B cell (primary cell): ENCODE data around the gene CATSPERD. TPM values are rescaled to one million over a fixed set of nuclear protein-coding genes. Genes with fewer than 3 reads are reported as not detected.
A peak's percentile ranks its signal among the peaks of the same experiment; 100 is the strongest.

Experiments
- ATAC-seq: fragments of 200-7000 bp; cut with Tn5 transposase; one replicate; pipeline ENCODE4 v1.10.0; 2021; ENCODE audit warnings: low read depth, mild to moderate bottlenecking, moderate number of reproducible peaks, moderate library complexity
- CTCF ChIA-PET: fragments of 350-600 bp; sonication (Branson Sonifier 250); formaldehyde crosslinking; loops from one replicate; lab custom pipeline; 2021; ENCODE audit warnings: antibody characterized with exemption, inconsistent platforms; lab: Charles Lee
- POLR2A ChIA-PET: fragments of 350-600 bp; sonication (Branson Sonifier 250); formaldehyde crosslinking; loops from one replicate; lab custom pipeline; 2021; ENCODE audit warnings: antibody characterized with exemption; lab: Charles Lee
- DNase-seq: peaks from one replicate; pipeline ENCODE4 v3.0.0; 2013
- H2AFZ ChIP-seq: 2 replicates; pipeline ENCODE4 v1.6.1; 2012; ENCODE audit warnings: mild to moderate bottlenecking, low read depth, low read length; ENCODE audit not compliant: insufficient read depth, poor library complexity, severe bottlenecking
- H3K27ac ChIP-seq, 2 donors: 1 replicate in 1 of 2; 2 replicates in 1 of 2; pipeline ENCODE4 v1.5.1; 2012 to 2013; ENCODE audit warnings: low read length in 2 of 2, mild to moderate bottlenecking in 2 of 2, moderate library complexity in 1 of 2
- H3K27me3 ChIP-seq, 4 experiments: fragments of 200-600 bp in 1 of 4; sonication (generic) in 1 of 4; replicated peaks in 1 of 4; 1 replicate in 2 of 4; 2 replicates in 2 of 4; pipeline versions ENCODE4 v1.6.1 to v1.7.0; 2013 to 2016; ENCODE audit warnings: low read length in 3 of 4, mild to moderate bottlenecking in 2 of 4, mixed read lengths in 1 of 4, moderate library complexity in 1 of 4; ENCODE audit not compliant: insufficient read depth in 4 of 4, control insufficient read depth in 3 of 4; ENCODE audit errors: control extremely low read depth in 1 of 4
- H3K36me3 ChIP-seq, 2 experiments: replicated peaks in 1 of 2; 1 replicate in 1 of 2; 2 replicates in 1 of 2; pipeline versions ENCODE4 v1.6.1 to v1.7.1; 2013; ENCODE audit warnings: low read length in 1 of 2; ENCODE audit not compliant: insufficient read depth in 2 of 2, control insufficient read depth in 1 of 2; ENCODE audit errors: control extremely low read depth in 1 of 2, extremely low read depth in 1 of 2
- H3K4me1 ChIP-seq, 2 donors: fragments of 200-600 bp in 1 of 2; sonication (generic) in 1 of 2; 1 replicate in 1 of 2; 2 replicates in 1 of 2; pipeline versions ENCODE4 v1.5.1 to v1.6.1; 2013 to 2017; ENCODE audit warnings: low read length in 2 of 2; ENCODE audit not compliant: control insufficient read depth in 2 of 2, insufficient read depth in 2 of 2
- H3K4me2 ChIP-seq: replicated peaks from 2 replicates; pipeline ENCODE3; 2012; ENCODE audit warnings: mild to moderate bottlenecking, low read depth, low read length; ENCODE audit not compliant: poor library complexity, severe bottlenecking
- H3K4me3 ChIP-seq, 5 experiments: fragments of 200-600 bp in 1 of 5; sonication (generic) in 1 of 5; 1 replicate in 3 of 5; 2 replicates in 2 of 5; pipeline versions ENCODE4 v1.5.1 to v1.7.0; 2011 to 2016; ENCODE audit warnings: low read length in 4 of 5, mild to moderate bottlenecking in 4 of 5, low read depth in 2 of 5, control low read depth in 1 of 5, moderate library complexity in 1 of 5; ENCODE audit not compliant: insufficient read depth in 1 of 5; ENCODE audit errors: control extremely low read depth in 1 of 5, extremely low read depth in 1 of 5
- H3K79me2 ChIP-seq: fragments of 200-600 bp; sonication (generic); one replicate; pipeline ENCODE4 v1.6.0; 2016; ENCODE audit warnings: low read length; ENCODE audit not compliant: control insufficient read depth, insufficient read depth
- H3K9ac ChIP-seq: fragments of 200-600 bp; sonication (generic); 2 replicates; pipeline ENCODE4 v1.6.1; 2017; ENCODE audit warnings: mild to moderate bottlenecking, low read length, moderate library complexity
- H3K9me3 ChIP-seq, 3 donors: one replicate each; pipeline versions ENCODE4 v1.6.1 to v1.7.1; 2013; ENCODE audit warnings: low read length in 2 of 3; ENCODE audit not compliant: control insufficient read depth in 2 of 3, insufficient read depth in 1 of 3; ENCODE audit errors: control extremely low read depth in 1 of 3
- H4K20me1 ChIP-seq: 2 replicates; pipeline ENCODE4 v1.6.0; 2012; ENCODE audit warnings: mild to moderate bottlenecking, low read length; ENCODE audit not compliant: insufficient read depth, control insufficient read depth, poor library complexity, severe bottlenecking
- H3K27ac Mint-ChIP-seq: one replicate; pipeline ENCODE4 v1.8.0; 2021; ENCODE audit warnings: mixed read lengths
- H3K27me3 Mint-ChIP-seq: one replicate; pipeline ENCODE4 v1.8.0; 2021; ENCODE audit warnings: mixed read lengths
- H3K4me1 Mint-ChIP-seq: one replicate; pipeline ENCODE4 v1.8.0; 2021; ENCODE audit warnings: mixed read lengths
- H3K4me3 Mint-ChIP-seq: one replicate; pipeline ENCODE4 v1.8.0; 2021; ENCODE audit warnings: mixed read lengths
- H3K9me3 Mint-ChIP-seq: one replicate; pipeline ENCODE4 v1.8.0; 2022; ENCODE audit warnings: mixed read lengths; ENCODE audit not compliant: insufficient read depth
- CTCF ChIP-seq: fragments of 200-600 bp; IDR thresholded peaks from one replicate; pipeline ENCODE4 v1.8.0; 2022; ENCODE audit warnings: antibody characterized with exemption, mild to moderate bottlenecking
- EZH2 ChIP-seq: IDR thresholded peaks from 2 replicates; pipeline ENCODE4 v1.6.1; 2012; ENCODE audit warnings: borderline replicate concordance, low read depth, mild to moderate bottlenecking, moderate library complexity, low read length; ENCODE audit not compliant: insufficient read depth, poor library complexity, severe bottlenecking
- WGBS: methylation state at CpG from one replicate; pipeline ENCODE4 v1.1.5; 2013; ENCODE audit warnings: missing lambda C conversion rate; ENCODE audit not compliant: insufficient coverage; 5-methylcytosine and 5-hydroxymethylcytosine counted together
- intact Hi-C: fragments of 100-400 bp; cut with micrococcal nuclease; formaldehyde crosslinking; loops from one replicate; pipeline ENCODE4 v1.10.0; 2022
- polyA plus RNA-seq: library from polyadenylated mRNA; depleted of rRNA; stranded (reverse); fragments of >200 nt; gene quantifications from 2 replicates; pipeline ENCODE4 v1.2.3, GENCODE V29; 2012
- total RNA-seq, 2 donors: library from RNA; stranded (reverse); fragments of 120-200 nt in 1 of 2; gene quantifications; 1 replicate in 1 of 2; 2 replicates in 1 of 2; pipeline versions ENCODE4 v1.2.3 to v1.2.4, GENCODE V29; 2013 to 2022

Gene CATSPERD
- total and polyA plus RNA-seq, 2 donors (not counting 1 experiment from before 2014, with no cell fraction given), result not detected

GRCh38 chr19:5691822-5692722 lies 28.4 kb upstream of the CATSPERD start:
- ChIA-PET POLR2A (interaction anchor here (1.1 kb wide), 1 partner anchor 212 kb away, joined by 3 read pairs; no protein-coding TSS in a partner anchor), CTCF (interaction anchor here (3.1 kb wide), 1 partner anchor 28 kb away, joined by 31 read pairs; the partner anchor contains the start of genes CATSPERD and LONP1)
- Histone ChIP-seq H3K4me1 (peaks cover 7 to 29% of the 10 kb centered on the region in 2 donors), H3K4me2 (peak overlapping the region; percentile 85), H3K36me3 (peaks cover 0 to 52% of the 10 kb centered on the region in 2 experiments), H3K4me3 (no peak overlapping the region), H3K9ac (no peak overlapping the region), H4K20me1 (peaks cover 69% of the 10 kb centered on the region), H2AFZ (no peak overlapping the region), H3K9me3 (peaks cover 0 to 12% (median 0%) of the 10 kb centered on the region in 3 donors), H3K27me3 (no peaks in the 10 kb centered on the region), H3K27ac (peak overlapping the region in 1 of 2 donors; percentile 88), H3K79me2 (peaks cover 41% of the 10 kb centered on the region)
- DNase-seq (peak; percentile 46), ATAC-seq (no peak)
- peak overlapping the region; percentile 94 for H3K4me3 Mint-ChIP-seq
- peak overlapping the region; percentile 93 for H3K27ac Mint-ChIP-seq
- intact Hi-C loops, result loop anchor here (5.0 kb wide), 1 partner anchor 970 kb away; the partner anchor contains the start of gene DPP9
- no peaks in the 10 kb centered on the region for H3K27me3 Mint-ChIP-seq
- H3K9me3 Mint-ChIP-seq, result no peaks in the 10 kb centered on the region
- TF ChIP-seq CTCF (no peak), EZH2 (no peak)
- 76% methylated on average over 42 of the region's 42 CpGs for WGBS
- peaks cover 33% of the 10 kb centered on the region for H3K4me1 Mint-ChIP-seq
